GM12872 (cell line): ENCODE results near the gene ELMOD3.

Experiments
- TF ChIP-seq, protein P1 (sequence below): IDR thresholded peaks from 3 replicates; pipeline ENCODE4 v1.5.1; 2011; ENCODE audit warnings: low read depth, mild to moderate bottlenecking, low read length, moderate library complexity; ENCODE audit not compliant: insufficient read depth

ELMOD3 gene

DNA sequence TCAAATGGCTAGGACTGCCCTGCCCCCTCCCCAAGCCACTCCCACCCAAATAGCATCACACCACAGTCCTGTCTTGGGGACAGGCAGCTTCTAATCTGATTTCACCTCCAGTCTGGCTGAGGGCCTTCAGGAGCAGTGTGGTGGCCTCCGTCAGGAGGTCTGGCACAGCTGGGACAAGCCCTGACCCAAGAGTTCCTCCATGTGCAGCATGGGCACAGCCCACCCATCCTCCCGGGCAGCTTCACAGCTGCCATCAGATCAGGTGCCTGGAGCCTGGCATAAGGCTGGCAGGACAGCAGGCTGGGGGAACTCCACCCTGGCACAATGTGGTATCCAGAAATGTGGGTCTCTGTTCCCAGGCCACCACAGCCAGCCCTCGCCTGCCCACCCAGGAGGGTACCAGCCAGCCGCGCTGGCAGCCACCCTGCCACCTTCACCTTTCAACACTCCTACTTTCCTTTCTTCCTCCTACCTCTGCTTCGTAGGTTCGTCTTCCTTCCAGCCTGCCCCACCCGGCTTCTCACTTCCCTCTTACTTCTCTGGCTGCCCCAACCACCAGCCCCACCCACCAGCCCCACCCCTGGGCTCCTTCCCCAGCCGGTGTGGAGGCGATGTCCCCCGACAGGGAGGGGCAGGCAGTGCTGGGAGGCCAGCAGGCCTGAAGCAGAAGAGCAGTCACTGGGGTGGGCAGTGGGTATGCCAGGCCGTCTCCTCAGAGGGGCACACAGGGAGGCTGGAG lies 55.4 kb downstream of the ELMOD3 start, which contains the start of gene CAPG:
TSS of gene CAPG (minus strand) at position 522 of the 739 bp plus-strand sequence. CDS start 8,221 bp downstream, outside the sequence.
- TF ChIP-seq, protein P1, sequence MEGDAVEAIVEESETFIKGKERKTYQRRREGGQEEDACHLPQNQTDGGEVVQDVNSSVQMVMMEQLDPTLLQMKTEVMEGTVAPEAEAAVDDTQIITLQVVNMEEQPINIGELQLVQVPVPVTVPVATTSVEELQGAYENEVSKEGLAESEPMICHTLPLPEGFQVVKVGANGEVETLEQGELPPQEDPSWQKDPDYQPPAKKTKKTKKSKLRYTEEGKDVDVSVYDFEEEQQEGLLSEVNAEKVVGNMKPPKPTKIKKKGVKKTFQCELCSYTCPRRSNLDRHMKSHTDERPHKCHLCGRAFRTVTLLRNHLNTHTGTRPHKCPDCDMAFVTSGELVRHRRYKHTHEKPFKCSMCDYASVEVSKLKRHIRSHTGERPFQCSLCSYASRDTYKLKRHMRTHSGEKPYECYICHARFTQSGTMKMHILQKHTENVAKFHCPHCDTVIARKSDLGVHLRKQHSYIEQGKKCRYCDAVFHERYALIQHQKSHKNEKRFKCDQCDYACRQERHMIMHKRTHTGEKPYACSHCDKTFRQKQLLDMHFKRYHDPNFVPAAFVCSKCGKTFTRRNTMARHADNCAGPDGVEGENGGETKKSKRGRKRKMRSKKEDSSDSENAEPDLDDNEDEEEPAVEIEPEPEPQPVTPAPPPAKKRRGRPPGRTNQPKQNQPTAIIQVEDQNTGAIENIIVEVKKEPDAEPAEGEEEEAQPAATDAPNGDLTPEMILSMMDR = no peak

DNA sequence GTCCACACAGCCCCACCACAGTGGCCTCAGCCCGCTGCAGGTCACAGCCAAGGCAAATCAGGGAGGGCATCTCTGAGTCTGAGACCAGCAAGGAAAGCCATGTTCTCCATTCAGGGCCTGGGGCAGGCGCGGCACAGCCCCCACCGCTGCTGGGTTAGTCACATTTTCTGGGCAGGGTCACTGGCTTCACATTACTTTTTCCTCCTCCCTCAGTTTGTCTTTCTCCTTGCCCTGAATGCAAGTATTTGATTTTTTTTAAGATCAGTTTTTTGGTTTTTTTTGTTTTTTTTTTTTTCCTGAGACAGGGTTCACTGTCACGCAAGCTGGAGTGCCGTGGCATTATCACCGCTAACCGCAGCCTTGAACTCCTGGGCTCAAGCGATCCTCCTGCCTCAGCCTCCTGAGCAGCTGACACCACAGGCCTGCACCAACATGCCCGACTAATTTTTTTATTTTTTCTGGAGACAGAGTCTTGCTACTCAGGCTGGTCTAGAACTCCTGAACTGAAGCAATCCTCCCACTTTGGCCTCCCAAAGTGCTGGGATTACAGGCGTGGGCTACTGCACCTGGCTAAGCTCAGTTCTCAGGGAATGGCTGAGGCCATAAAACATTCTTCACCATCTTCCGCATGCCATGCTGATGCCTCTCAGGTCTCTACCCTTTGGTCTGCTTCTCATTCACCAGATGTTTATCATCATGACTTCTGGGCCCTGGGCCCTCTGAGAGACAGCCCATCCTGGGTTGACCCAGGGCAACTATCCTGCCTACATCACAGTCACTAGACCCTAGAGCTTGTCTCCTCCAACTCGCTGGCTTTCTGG lies 56.2 kb downstream of the ELMOD3 start:
- TF ChIP-seq, protein P1 = no peak

DNA sequence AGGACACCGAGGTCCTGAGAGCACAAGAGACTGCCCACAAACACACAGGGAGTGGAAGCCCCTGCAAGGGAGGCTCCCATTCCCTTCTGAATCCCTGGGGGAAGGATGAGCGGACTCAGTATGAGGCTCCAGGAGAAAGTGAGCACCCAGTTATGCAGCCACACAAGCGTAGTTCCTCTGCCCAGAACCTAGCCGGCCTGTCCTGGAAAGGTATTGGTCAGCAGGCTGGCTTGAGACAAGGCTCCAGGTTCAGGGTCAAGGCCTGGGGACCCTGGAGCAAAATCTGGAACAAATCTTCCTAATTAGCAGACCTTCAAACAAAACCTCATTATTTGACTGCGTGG lies 56.8 kb downstream of the ELMOD3 start:
- TF ChIP-seq, protein P1 = no peak

DNA sequence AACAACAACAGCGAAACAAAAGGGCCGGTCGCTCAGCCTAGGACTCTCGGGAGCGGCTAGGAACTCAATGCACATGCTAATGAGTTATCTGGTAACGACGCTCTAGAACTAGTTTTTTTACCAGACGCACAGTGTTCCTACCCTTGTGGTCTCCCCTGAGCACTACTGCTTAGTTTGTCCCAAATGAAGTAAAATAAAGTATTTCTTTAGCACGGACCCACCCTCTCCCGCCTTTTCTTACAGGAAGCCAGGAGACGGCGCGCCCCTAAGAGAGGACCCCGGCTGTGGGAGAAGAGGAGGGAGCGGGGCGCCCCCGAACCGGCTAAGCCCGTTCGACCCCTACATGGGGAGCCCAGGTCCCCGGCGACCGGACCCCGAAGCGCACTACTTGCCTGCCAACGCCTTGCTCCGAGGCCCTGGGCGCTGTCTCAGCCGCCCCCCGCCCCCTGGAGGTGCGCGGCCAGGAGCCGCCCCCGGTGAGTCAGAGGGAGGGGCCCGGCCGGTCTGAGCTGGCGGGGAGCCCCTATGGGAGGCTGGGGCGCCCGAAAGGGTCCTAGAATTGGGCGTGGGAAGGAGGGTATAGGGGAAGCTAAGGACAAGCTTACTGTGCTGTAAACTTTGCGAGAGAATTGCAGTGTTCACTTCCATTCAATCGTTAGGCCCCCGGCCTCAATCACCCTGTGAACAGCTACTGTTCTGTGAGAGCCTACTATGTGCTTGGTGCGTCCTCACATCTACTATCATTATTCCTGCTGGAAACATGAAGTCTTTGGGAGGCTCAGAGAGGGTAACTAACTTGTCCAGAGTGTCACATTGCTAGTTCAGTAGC lies 59.2 kb downstream of the ELMOD3 start:
- TF ChIP-seq, protein P1 = no peak

DNA sequence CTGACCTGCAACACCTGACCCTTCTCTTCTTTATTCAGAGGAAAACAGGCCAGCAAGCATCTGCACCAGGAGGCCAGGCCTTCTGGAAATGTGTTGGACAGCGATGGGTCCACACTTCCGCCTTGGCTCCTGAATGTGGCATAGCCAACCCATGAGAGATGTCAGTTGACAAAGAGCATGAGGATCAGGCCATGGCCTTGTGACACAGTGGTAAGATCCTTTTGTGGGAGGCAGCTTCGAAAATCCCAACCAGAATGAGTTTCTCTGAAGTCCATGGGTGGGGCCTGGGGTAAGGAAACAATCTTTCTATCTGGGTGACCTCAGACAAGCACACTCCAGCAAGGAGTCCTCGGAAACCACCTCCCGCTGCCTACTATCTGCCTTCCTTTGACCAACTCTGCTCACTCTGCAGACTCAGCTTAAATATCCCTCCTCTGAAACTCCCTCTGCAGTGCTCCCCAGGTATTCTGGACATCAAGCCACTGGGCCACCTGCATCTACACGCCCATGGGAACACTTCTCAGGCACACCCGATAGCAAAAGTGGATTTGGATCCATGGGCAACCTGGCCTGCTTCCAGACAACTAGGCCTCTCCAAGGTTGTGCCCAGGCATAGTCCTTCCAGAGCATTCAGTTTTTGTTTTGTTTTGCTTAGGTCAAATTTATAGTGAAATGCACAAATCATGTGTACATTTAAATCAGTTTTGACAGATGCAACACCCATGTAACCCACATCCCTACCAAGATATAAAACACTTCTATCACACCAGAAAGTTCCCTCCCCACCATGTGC lies 60.4 kb downstream of the ELMOD3 start:
- TF ChIP-seq, protein P1 = no peak

DNA sequence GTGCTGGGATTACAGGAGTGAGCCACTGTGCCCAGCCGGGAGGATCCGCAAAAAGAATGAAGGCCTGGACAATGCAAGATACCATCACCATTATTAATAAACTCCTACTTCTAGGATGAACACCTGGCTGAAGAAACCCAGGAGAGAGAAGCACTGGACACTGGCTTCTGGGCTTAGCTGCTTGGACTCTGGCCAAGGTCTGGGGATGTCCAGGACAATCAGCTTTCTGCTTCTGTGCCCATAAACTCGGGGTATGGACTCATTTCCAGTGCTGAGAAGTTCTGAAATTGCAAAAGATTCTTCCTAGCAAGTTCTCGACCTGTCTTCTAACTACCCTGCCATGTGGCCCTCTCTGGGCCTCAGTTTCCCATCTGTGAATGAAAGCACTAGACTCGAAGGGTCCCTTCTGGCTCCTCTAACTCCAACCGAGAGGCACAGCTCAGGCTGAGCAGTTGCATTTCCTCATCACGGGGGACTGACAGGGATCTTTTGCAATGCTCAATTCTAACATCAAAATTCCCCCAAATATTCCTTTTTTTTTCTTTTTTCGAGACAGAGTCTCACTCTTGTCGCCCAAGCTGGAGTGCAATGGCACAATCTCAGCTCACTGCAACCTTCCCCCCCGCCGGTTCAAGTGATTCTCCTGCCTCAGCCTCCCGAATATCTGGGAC lies 61.5 kb downstream of the ELMOD3 start:
- TF ChIP-seq, protein P1 = no peak
